Epithelial cell of esophagus (primary cell): ENCODE measurements around the gene ZBTB20.
A peak's percentile ranks its signal among the peaks of the same experiment; 100 is the strongest.

Experiments
- DNase-seq: peaks from one replicate; pipeline ENCODE4 v3.0.0; 2010; ENCODE audit warnings: low read depth
- H3K4me3 ChIP-seq: 2 replicates; pipeline ENCODE4 v1.5.1; 2011; ENCODE audit warnings: mild to moderate bottlenecking, low read length, control low read depth
- TF ChIP-seq, protein P1 (sequence below): IDR thresholded peaks from 2 replicates; pipeline ENCODE4 v1.5.1; 2011; ENCODE audit warnings: low read depth, mild to moderate bottlenecking, low read length, control low read depth, inconsistent platforms; ENCODE audit not compliant: insufficient read depth; ENCODE audit errors: missing control alignments

ZBTB20 gene

DNA sequence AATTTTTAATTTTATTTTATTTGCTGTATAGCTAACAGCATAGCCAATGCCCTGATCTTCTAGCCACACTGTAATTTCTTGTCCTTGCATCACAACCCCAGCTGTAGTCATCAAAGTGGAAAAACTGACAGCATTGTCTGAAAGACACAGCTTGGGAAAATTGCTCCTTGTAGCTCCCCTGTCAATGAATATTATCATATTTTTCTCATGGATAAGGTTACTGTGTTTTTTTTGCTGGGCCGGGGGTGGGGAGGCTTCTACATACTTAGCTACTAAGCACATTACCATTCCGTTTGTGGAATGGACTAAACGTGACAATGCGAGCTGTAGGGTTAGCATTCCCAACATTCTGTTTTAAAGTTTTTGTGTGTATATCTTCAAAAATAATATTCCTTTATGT lies 472.0 kb downstream of the ZBTB20 start:
- TF ChIP-seq, protein P1, sequence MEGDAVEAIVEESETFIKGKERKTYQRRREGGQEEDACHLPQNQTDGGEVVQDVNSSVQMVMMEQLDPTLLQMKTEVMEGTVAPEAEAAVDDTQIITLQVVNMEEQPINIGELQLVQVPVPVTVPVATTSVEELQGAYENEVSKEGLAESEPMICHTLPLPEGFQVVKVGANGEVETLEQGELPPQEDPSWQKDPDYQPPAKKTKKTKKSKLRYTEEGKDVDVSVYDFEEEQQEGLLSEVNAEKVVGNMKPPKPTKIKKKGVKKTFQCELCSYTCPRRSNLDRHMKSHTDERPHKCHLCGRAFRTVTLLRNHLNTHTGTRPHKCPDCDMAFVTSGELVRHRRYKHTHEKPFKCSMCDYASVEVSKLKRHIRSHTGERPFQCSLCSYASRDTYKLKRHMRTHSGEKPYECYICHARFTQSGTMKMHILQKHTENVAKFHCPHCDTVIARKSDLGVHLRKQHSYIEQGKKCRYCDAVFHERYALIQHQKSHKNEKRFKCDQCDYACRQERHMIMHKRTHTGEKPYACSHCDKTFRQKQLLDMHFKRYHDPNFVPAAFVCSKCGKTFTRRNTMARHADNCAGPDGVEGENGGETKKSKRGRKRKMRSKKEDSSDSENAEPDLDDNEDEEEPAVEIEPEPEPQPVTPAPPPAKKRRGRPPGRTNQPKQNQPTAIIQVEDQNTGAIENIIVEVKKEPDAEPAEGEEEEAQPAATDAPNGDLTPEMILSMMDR: no peak
- no peak overlapping the region for H3K4me3 ChIP-seq
- no peak for DNase-seq

DNA sequence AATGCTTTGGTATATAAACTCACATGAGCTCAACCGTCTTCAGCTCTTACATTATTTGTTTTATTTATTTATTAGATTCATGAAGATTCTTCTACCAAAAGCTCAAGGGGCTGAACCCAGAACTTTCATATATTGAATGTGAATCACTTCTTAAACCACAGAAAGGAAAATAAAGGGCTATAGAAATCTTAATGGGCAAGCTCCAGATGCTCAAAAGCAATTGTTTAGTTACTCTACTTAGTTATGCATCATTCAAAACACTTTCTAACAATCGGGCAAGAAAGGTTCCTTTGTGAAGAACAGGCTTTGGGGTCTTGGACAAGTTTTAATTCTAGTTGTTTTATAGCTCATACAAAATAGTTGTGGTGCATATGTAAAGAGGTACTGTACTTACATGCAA lies 473.1 kb downstream of the ZBTB20 start:
- H3K4me3 ChIP-seq: no peak overlapping the region
- TF ChIP-seq, protein P1: no peak
- no peak for DNase-seq

DNA sequence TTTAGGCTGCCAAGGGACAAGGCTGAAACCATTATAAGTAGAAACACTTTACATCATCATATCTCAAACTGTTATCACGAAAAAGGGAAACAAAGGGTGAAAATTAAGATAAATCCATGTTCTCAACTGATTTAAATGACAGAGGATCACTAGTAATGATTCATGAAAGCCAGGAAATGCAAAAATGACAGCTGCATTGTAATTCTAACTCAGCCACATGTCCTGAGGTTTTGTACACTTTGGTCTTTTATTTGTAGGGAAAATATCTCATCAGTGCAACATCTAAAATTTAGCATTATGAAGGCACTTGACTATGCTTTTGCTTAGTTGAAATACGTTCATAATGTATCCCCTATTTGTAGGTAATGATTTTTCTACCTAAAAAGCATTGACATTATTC lies 473.6 kb downstream of the ZBTB20 start:
- no peak for DNase-seq
- H3K4me3 ChIP-seq: no peak overlapping the region
- TF ChIP-seq, protein P1: no peak

DNA sequence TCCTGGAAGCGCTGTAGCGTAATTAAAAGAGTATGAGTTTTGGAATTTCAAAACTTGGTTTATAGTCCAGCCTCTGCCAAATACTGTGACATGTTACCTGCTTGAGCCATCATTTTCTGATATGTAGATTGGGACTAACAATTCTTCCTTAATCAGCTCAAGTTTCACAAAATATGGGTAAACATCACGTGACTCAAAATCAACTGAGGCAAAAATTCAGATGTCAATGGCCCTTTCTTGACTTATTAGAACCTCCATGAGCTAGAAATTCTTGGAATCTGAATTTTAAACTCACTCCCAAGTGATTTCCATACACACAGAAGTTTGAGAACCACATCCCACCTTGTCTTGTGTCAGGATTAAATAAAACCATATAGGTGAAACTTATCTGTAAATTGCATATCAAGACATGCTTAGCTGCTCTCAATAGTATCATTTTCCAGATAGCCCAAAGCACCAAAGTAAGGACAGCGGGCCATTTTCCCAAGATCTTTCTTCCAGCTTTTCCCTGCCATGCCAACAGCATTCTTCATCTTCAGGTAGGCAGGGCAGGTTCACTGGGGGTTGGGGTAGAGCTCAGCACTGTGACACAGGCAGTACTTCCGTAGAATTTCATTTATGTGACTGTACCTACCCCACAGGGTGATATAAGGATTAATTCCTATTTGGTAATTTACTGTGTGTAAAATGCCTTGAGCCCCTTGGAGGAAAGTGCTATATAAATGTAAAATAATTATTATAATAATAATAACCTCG lies 474.2 kb downstream of the ZBTB20 start:
- no peak for DNase-seq
- H3K4me3 ChIP-seq: no peak overlapping the region
- TF ChIP-seq, protein P1: no peak

DNA sequence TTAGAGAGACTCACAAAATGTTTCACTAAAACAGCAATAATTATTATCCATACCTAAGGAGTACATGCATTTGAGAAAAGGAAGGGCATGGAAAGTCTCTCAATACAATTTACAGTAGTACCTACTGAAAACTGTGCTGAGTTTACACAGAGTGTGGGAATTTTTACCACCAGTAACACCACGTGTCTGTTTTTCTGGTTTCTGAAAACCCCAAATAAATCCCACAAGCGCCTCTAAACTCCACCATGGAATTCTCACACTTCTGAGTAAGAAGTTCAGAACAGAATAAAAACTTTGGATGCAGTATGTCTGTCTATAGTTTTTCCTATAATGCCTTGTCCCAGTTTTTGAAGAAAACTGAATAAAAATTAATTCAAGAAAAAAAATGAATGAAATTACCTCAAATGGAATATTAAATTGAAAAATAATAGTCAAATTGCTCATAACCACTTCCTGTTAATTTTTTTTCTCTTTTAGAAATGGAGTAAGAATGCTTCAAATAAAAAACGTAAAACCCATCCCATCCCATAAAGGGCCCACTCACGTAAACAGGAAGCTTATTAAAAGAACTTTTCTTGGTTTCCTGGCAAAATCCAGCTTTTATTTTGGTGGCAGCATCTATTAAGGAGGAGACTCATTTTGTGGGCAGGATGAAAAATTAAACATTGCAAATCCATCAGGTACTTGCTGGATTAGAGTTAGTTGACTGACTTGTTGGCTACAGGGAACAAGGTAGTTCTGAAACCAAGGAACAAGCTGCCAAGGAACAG lies 475.2 kb downstream of the ZBTB20 start:
- DNase-seq: no peak
- TF ChIP-seq, protein P1: no peak
- no peak overlapping the region for H3K4me3 ChIP-seq

DNA sequence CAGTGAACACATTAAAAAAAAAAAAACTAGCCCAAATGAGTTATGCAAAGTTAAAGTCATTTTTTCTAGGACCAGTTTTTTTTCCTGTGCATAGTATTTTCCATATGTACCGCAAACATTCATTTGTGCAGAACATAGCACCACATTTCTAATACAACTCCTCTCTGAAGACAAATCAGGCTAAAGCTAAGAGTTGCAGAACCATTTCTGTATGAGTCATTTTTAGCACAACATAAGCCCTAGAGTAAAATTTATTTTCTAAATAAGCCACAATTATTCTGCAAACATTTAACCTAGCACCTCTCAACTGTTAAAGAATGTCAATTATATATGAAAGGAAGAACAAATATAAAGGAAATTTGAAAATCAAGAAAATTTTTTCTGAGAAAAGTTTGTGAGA lies 477.5 kb downstream of the ZBTB20 start:
- peak; percentile 6 for DNase-seq
- no peak overlapping the region for H3K4me3 ChIP-seq
- TF ChIP-seq, protein P1: no peak

DNA sequence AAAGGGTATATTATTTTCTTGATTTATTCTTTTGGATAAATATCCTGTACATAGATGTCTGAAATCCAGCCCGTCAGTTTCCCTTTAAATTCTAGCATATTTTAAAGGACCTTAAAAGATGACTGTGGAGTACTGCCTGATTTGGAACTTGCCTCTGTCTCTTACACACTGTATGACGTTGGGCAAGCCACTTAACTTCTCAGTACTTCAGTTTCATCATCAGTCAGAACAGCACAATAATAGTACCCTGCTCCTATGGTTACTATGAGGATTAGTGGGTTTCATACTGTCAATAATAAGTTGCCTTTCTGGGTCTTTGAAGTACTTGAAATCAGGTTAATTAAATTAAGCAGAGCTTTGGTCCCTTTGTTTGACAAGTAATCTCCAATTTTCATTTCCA lies 479.0 kb downstream of the ZBTB20 start:
- DNase-seq: no peak
- no peak overlapping the region for H3K4me3 ChIP-seq

More for the DNA sequence above, 479.0 kb downstream of the ZBTB20 start:
- TF ChIP-seq, protein P1: no peak
